ENCODE measurements around the gene SPSB1.
A peak's percentile ranks its signal among the peaks of the same experiment; 100 is the strongest.

SPSB1 gene

DNA sequence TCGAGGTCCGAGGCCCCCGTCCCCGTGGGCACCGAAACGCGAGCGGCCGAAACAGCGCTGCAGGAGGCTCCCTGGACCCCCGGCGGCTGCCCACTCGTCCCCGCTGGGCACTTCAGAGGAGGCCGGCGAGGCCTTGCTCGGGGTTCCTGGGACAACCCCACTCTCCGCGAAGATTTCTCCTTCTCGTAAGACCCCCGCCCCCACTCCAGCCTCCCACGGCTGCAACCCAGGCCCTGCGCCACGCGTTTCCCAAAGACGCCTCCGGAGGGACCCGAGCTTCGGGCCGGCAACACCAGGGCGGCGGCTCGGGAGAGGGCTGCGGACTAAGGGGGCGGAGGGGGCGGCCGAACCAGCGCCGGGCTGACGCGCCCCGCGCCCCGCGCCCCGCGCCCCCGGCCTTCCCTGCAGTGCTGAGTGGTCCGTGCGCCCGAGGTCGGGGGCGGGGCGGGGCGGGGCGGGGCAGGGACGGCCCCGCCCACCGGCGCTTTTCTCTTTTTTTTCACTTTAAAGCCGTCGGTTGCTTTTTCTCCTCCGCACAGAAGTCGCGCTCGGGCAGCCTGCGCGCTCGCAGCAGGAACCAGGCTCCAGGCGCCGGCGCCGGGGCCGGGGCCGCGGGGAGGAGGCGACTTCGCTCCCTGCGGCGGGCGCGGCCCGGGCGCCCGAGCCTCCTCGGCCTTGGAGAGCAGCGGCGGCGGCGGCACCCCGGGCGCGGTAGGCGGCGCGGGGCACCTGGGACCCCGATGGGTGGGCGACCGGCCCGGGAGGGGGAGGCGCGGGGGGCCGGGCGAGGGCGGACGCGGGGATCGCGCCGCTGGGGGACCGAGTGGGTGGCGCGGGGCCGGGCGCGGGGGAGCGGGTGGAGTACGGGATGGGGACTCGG, at the start of gene SPSB1:
TSS of gene SPSB1 (plus strand) at position 534 of the 880 bp plus-strand sequence. CDS start 62,998 bp downstream, outside the sequence.
- peak; percentile 39 for TF ChIP-seq CTCF (IDR thresholded peaks at IDR 0.05)

DNA sequence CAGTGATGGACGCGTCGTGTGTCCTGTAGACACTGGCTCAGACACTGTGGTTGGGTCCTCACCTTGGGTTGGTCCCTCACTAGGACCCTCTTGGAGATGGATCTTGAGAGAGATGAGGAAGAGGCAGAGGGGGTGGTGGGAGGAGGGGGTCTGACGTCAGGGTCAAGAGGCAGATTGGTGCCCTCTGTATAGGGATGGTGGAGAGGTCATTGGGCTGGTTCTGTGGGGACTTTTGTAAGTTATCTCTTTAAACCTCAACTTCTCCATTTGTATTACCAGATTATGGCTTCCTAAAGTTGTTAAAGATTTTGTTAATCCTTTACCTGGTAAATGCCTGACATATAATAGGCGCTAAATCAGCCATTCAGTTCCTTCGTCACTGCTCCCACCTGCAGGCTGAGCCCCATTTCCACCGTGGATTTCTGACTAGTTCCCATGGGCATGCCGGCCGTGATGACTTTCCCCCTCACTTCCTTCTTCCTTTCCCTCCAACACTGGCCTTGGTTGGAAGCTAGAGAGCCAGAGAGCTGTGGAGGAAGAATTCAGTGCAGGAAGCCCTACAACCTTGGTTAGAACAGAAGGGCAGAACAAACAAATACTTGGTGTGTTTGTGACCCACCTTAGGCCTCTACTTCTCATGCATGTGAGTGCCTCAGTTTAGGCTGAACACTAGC, 49.5 kb upstream of the SPSB1 start:
- TF ChIP-seq CTCF (IDR thresholded peaks at IDR 0.05), result no peak

- no peak for TF ChIP-seq CTCF (IDR thresholded peaks at IDR 0.05)
Measured at GRCh38 chr1:9244501-9245229, 48.0 kb upstream of the SPSB1 start.

- no peak for TF ChIP-seq CTCF (IDR thresholded peaks at IDR 0.05)
Measured at GRCh38 chr1:9245230-9245619, 47.5 kb upstream of the SPSB1 start.

DNA sequence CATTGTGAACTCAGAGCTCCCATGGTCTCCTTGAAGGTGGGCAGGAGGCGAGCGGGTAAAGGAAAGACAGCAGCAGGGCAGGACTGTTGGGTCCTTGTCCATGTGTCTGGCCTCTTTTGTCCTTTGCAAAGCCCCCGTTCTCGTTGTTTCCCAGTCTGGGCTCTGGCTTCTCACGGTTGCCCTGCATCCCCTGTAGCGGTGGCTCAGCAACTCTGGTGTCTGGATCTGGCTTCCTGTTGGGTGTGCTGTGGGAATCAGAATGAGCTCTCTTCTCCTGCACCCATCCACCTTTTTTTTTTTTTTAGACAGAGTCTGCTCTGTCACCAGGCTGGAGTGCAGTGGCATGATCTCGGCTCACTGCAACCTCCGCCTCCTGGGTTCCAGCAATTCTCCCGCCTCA, 47.0 kb upstream of the SPSB1 start:
- TF ChIP-seq CTCF (IDR thresholded peaks at IDR 0.05), result no peak

- no peak for TF ChIP-seq CTCF (IDR thresholded peaks at IDR 0.05)
Measured at GRCh38 chr1:9246215-9246614, 46.5 kb upstream of the SPSB1 start.
